ENCODE measurements around the gene SLC16A7. TPM values are rescaled to one million over a fixed set of nuclear protein-coding genes. Genes with fewer than 3 reads are reported as not detected.

Gene SLC16A7
- total and polyA plus RNA-seq, 2 of the 8 experiments (the other 6 are each of a cell fraction or from before 2014, with no cell fraction given), result 0.74 to 4.3 TPM

DNA sequence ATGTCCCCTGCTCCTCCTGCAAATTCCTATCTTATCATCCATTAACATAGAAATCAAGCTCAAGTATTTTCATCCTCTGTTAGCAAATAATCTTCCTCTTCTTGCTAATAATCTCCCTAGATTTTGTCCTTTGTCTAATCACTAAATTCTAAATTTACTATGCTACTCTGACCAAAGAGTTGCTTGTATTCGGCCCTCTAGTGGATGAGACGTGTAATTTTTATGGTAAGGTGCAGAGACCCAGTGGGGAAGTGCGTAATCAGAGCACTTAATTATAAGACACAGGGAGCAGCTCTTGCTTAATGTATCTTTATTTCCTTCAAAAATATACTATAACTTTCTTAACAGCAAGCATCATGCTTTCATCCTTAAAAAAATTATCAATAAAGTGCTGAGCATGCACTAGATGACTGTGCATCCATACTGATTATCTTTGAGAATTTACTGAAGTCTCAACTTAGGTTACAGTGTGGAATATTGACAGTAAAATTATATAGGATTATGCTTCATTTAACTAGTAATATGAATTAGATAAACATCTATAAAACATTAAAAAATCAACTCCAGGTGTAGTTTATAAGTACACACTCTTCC, 212.6 kb downstream of the SLC16A7 start:
- POLR2A ChIA-PET (ENCODE audit: partially characterized antibody), result interaction anchor here (0.6 kb wide), 1 partner anchor 24 kb away, joined by 3 read pairs; no protein-coding TSS in a partner anchor
- Histone ChIP-seq H2AFZ (ENCODE audit: low read length) (no peak overlapping the region), H2BK15ac (ENCODE audit: low read length) (no peak overlapping the region), H3K18ac (ENCODE audit: extremely low read depth, low read length) (no peak overlapping the region), H2BK5ac (ENCODE audit: low read depth, low read length) (no peak overlapping the region), H2AK5ac (ENCODE audit: low read depth, low read length) (no peak overlapping the region), H4K5ac (ENCODE audit: insufficient read length, low read depth, low read length) (no peak overlapping the region), H3K56ac (replicated peaks; ENCODE audit: insufficient read length, low read depth, low read length) (no peak overlapping the region), H3K23me2 (ENCODE audit: low read depth, low read length) (no peaks in the 10 kb centered on the region), H3K9me3 (ENCODE audit: insufficient read depth in 2 of 2, low read depth in 1 of 2, low read length in 1 of 2) (no peaks in the 10 kb centered on the region), H3K4ac (replicated peaks; ENCODE audit: insufficient read length, low read depth, low read length) (no peak overlapping the region), H3K4me3 (ENCODE audit: extremely low read depth in 1 of 4, insufficient read depth in 2 of 4, low read depth in 3 of 4, low read length in 4 of 4) (no peak overlapping the region), H2BK20ac (ENCODE audit: low read length) (no peak overlapping the region), H3K79me1 (ENCODE audit: low read depth, low read length) (no peaks in the 10 kb centered on the region), H3K27ac (ENCODE audit: low read depth, low read length) (no peak overlapping the region), H3K27me3 (replicated peaks in 1 of 4; ENCODE audit: control insufficient read depth in 3 of 4, extremely low read depth in 1 of 4, insufficient read depth in 3 of 4, low read length in 3 of 4) (no peaks in the 10 kb centered on the region), H4K20me1 (replicated peaks in 1 of 2; ENCODE audit: control insufficient read depth in 1 of 2, insufficient read depth in 2 of 2, low read length in 2 of 2) (no peaks in the 10 kb centered on the region), H3K14ac (ENCODE audit: insufficient read length) (no peak overlapping the region), H2BK120ac (replicated peaks; ENCODE audit: low read depth, low read length) (no peak overlapping the region), H3K36me3 (ENCODE audit: control insufficient read depth in 2 of 4, insufficient read depth in 4 of 4, low read length in 3 of 4) (no peaks in the 10 kb centered on the region), H3K4me1 (replicated peaks in 1 of 4; ENCODE audit: control insufficient read depth in 3 of 4, insufficient read depth in 4 of 4, low read length in 3 of 4) (no peaks in the 10 kb centered on the region), H3K9ac (replicated peaks in 1 of 4; ENCODE audit: extremely low read depth in 1 of 4, low read depth in 3 of 4, low read length in 3 of 4) (no peak overlapping the region), H3K4me2 (ENCODE audit: insufficient read depth in 1 of 2, low read depth in 2 of 2, low read length in 2 of 2) (no peak overlapping the region), H2BK12ac (ENCODE audit: low read depth, low read length) (no peak overlapping the region), H3K79me2 (ENCODE audit: control insufficient read depth in 1 of 2, insufficient read depth in 2 of 2, low read length in 2 of 2) (no peaks in the 10 kb centered on the region), H4K8ac (ENCODE audit: extremely low read depth, insufficient read depth, low read length) (no peak overlapping the region), H4K91ac (replicated peaks; ENCODE audit: insufficient read length, low read length) (no peak overlapping the region), H3K23ac (ENCODE audit: insufficient read length) (no peak overlapping the region)
- DNase-seq (ENCODE audit: low read depth in 1 of 2, low spot score in 2 of 2) (no peak), FAIRE-seq (peak; percentile 85)
- CTCF ChIA-PET (ENCODE audit: partially characterized antibody), result interaction anchor here (0.6 to 3.7 kb wide), 30 partner anchors 9 to 708 kb away, joined by 3 to 19 read pairs (median 3); no protein-coding TSS in a partner anchor
- 25% methylated on average over 3 of the region's 3 CpGs; no CpG with 5 or more reads in 1 of the 2 experiments for WGBS, 2 experiments (ENCODE audit: extremely low coverage in 1 of 2, insufficient coverage in 1 of 2, insufficient read length in 1 of 2, insufficient replicate concordance in 2 of 2, low coverage in 1 of 2, low lambda C conversion rate in 2 of 2, missing lambda C conversion rate in 1 of 2)
- TF ChIP-seq RAD21 (IDR thresholded peaks at IDR 0.05 in 1 of 2, conservative IDR thresholded peaks at IDR 0.05 in 1 of 2; ENCODE audit: low read depth in 2 of 2, low read length in 2 of 2) (peak; percentile 53 to 58), RXRA (IDR thresholded peaks at IDR 0.05; ENCODE audit: insufficient read depth, low read depth, low read length) (no peak)
- TF ChIP-seq, protein P1, sequence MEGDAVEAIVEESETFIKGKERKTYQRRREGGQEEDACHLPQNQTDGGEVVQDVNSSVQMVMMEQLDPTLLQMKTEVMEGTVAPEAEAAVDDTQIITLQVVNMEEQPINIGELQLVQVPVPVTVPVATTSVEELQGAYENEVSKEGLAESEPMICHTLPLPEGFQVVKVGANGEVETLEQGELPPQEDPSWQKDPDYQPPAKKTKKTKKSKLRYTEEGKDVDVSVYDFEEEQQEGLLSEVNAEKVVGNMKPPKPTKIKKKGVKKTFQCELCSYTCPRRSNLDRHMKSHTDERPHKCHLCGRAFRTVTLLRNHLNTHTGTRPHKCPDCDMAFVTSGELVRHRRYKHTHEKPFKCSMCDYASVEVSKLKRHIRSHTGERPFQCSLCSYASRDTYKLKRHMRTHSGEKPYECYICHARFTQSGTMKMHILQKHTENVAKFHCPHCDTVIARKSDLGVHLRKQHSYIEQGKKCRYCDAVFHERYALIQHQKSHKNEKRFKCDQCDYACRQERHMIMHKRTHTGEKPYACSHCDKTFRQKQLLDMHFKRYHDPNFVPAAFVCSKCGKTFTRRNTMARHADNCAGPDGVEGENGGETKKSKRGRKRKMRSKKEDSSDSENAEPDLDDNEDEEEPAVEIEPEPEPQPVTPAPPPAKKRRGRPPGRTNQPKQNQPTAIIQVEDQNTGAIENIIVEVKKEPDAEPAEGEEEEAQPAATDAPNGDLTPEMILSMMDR (IDR thresholded peaks at IDR 0.05; ENCODE audit: control extremely low read depth in 1 of 3, insufficient read depth in 1 of 3, low read depth in 1 of 3, low read length in 3 of 3), result peak in 2 of 3 experiments; percentile 54 to 61; a peak in 3 of 4 replicates

All from H1 (cell line).